Measurements from ENCODE around the gene RALY. TPM values are rescaled to one million over a fixed set of nuclear protein-coding genes. Genes with fewer than 3 reads are reported as not detected.

Gene RALY
- total and polyA plus RNA-seq, 2 of the 4 experiments (the other 2 are of a cell fraction) = 46.2 to 115 TPM

GRCh38 chr20:34037767-34038166 lies 44.1 kb downstream of the RALY start:
- Histone ChIP-seq H3K23ac (ENCODE audit: low read depth, low read length) (peak overlapping the region; percentile 29), H4K20me1 (ENCODE audit: insufficient read depth, low read length) (peaks cover 70% of the 10 kb centered on the region), H2BK5ac (ENCODE audit: low read depth, low read length, poor library complexity, severe bottlenecking) (peak overlapping the region; percentile 59), H3K14ac (replicated peaks; ENCODE audit: low read depth, low read length) (no peak overlapping the region), H3K4ac (ENCODE audit: low read depth, low read length) (no peak overlapping the region), H4K5ac (ENCODE audit: low read depth, low read length) (no peak overlapping the region), H2AK5ac (ENCODE audit: low read depth, low read length) (no peak overlapping the region), H3K79me1 (ENCODE audit: low read depth in 1 of 2, low read length in 2 of 2) (peaks cover 45 to 85% of the 10 kb centered on the region in 2 experiments), H4K91ac (ENCODE audit: insufficient read depth, low read depth, low read length) (no peak overlapping the region), H3K9me1 (ENCODE audit: insufficient read depth, low read length) (peaks cover 25% of the 10 kb centered on the region), H3K18ac (ENCODE audit: low read depth, low read length) (no peak overlapping the region; the same call in 1 of the 2 replicates), H2BK120ac (ENCODE audit: low read depth, low read length) (no peak overlapping the region; the same call in 1 of the 2 replicates), H3K9me3 (ENCODE audit: control insufficient read depth, insufficient read depth, low read length) (no peaks in the 10 kb centered on the region), H3K27me3 (ENCODE audit: control insufficient read depth, insufficient read depth, low read length) (no peaks in the 10 kb centered on the region), H2BK20ac (ENCODE audit: low read depth, low read length) (no peak overlapping the region), H3K4me3 (ENCODE audit: insufficient read depth, low read depth, low read length) (no peak overlapping the region), H3K9ac (ENCODE audit: low read depth, low read length) (peak overlapping the region; percentile 14; the same call in 1 of the 2 replicates), H2AK9ac (replicated peaks; ENCODE audit: low read depth, low read length, poor library complexity) (no peak overlapping the region), H2BK15ac (ENCODE audit: low read depth, low read length) (no peak overlapping the region), H3K56ac (ENCODE audit: extremely low read depth, insufficient read depth, low read length) (no peak overlapping the region), H3K4me2 (ENCODE audit: low read depth, low read length) (peak overlapping the region; percentile 64), H2AFZ (replicated peaks; ENCODE audit: low read length, poor library complexity) (no peak overlapping the region), H3K27ac (ENCODE audit: insufficient read depth, low read length) (peak overlapping the region; percentile 96; the same call in 1 of the 2 replicates), H4K8ac (ENCODE audit: low read depth in 2 of 2, low read length in 2 of 2) (peak overlapping the region in 1 of 2 experiments; percentile 45; a peak in 1 of 4 replicates), H3K36me3 (ENCODE audit: control insufficient read depth, insufficient read depth, low read length) (peaks cover 13% of the 10 kb centered on the region), H3K4me1 (ENCODE audit: control insufficient read depth, insufficient read depth, low read length) (peaks cover 13% of the 10 kb centered on the region)
- ChIA-PET POLR2A (ENCODE audit: unreplicated experiment) (no interaction called here), CTCF (no interaction called here)
- DNase-seq (peak; percentile 77), ATAC-seq (ENCODE audit: low read depth) (peak; percentile 91)
- WGBS, 2 experiments (ENCODE audit: extremely low coverage in 2 of 2, insufficient read length in 1 of 2) = no CpG with 5 or more reads among the region's 2 CpGs
- dilution Hi-C loops (cut with HindIII; ENCODE audit: low sequenced_read_pairs, unreplicated experiment) = no loop called here
- in situ Hi-C loops (cut with MboI; ENCODE audit: low sequenced_read_pairs) = no loop called here
- intact Hi-C loops (cut with micrococcal nuclease) = no loop called here
- TF ChIP-seq MXI1 (IDR thresholded peaks at IDR 0.05; ENCODE audit: borderline replicate concordance, low read depth, low read length) (no peak), MAFK (IDR thresholded peaks at IDR 0.05; ENCODE audit: low read depth, low read length) (no peak), NFE2L2 (IDR thresholded peaks at IDR 0.05; ENCODE audit: low read depth, low read length) (no peak), RCOR1 (IDR thresholded peaks at IDR 0.05; ENCODE audit: insufficient replicate concordance, low read length) (no peak), BHLHE40 (IDR thresholded peaks at IDR 0.05; ENCODE audit: low read depth, low read length) (no peak), RFX5 (IDR thresholded peaks at IDR 0.05; ENCODE audit: low read depth, low read length) (no peak), CEBPB (IDR thresholded peaks at IDR 0.05; ENCODE audit: low read depth, low read length) (no peak), MAZ (IDR thresholded peaks at IDR 0.05; ENCODE audit: borderline replicate concordance, low read depth, low read length) (no peak), CHD1 (IDR thresholded peaks at IDR 0.05; ENCODE audit: low read depth, low read length) (no peak), CTCF (conservative IDR thresholded peaks at IDR 0.05; ENCODE audit: low read depth, low read length) (no peak), POLR2A (IDR thresholded peaks at IDR 0.05; ENCODE audit: low read depth, low read length) (no peak)
- TF ChIP-seq, protein P1, sequence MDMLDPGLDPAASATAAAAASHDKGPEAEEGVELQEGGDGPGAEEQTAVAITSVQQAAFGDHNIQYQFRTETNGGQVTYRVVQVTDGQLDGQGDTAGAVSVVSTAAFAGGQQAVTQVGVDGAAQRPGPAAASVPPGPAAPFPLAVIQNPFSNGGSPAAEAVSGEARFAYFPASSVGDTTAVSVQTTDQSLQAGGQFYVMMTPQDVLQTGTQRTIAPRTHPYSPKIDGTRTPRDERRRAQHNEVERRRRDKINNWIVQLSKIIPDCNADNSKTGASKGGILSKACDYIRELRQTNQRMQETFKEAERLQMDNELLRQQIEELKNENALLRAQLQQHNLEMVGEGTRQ (IDR thresholded peaks at IDR 0.05; ENCODE audit: low read depth, low read length) = no peak
- TF ChIP-seq, protein P2, sequence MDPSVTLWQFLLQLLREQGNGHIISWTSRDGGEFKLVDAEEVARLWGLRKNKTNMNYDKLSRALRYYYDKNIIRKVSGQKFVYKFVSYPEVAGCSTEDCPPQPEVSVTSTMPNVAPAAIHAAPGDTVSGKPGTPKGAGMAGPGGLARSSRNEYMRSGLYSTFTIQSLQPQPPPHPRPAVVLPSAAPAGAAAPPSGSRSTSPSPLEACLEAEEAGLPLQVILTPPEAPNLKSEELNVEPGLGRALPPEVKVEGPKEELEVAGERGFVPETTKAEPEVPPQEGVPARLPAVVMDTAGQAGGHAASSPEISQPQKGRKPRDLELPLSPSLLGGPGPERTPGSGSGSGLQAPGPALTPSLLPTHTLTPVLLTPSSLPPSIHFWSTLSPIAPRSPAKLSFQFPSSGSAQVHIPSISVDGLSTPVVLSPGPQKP (IDR thresholded peaks at IDR 0.05; ENCODE audit: borderline replicate concordance, low read depth, low read length) = no peak
- BruUV-seq (replicated peaks) = no TSS peak

All from IMR-90 (cell line).